SU-DHL-6 (cell line): ENCODE measurements around the gene NANP.

Experiments used
- H2AFZ ChIP-seq: fragments of 200-600 bp; sonication (generic); 2 replicates; pipeline ENCODE4 v1.6.1; 2014; ENCODE audit warnings: low read depth, mild to moderate bottlenecking, moderate library complexity, mixed read lengths, antibody characterized with exemption, low read length; ENCODE audit not compliant: severe bottlenecking
- H3F3A ChIP-seq: fragments of 200-600 bp; shearing (Covaris generic); 2 replicates; pipeline ENCODE4 v1.6.0; 2016; ENCODE audit warnings: antibody characterized with exemption, mild to moderate bottlenecking; ENCODE audit not compliant: insufficient read depth
- H3K27ac ChIP-seq: fragments of 200-600 bp; sonication (generic); 2 replicates; pipeline ENCODE4 v1.5.1; 2016; ENCODE audit warnings: low read depth, mild to moderate bottlenecking, low read length, moderate library complexity, mixed read lengths
- H3K27me3 ChIP-seq: fragments of 200-600 bp; sonication (generic), shearing (Covaris generic); 2 replicates; pipeline ENCODE4 v1.6.0; 2014; ENCODE audit warnings: mild to moderate bottlenecking, low read length
- H3K36me3 ChIP-seq: fragments of 200-600 bp; sonication (generic); 2 replicates; pipeline ENCODE4 v1.6.1; 2014; ENCODE audit warnings: mild to moderate bottlenecking, low read length, mixed read lengths
- H3K4me2 ChIP-seq: fragments of 300-600, 200-600 bp; shearing (Covaris generic), sonication (generic); 2 replicates; pipeline ENCODE4 v1.6.0; 2014; ENCODE audit warnings: low read length, low read depth, mild to moderate bottlenecking; ENCODE audit not compliant: poor library complexity, severe bottlenecking
- H3K4me3 ChIP-seq: fragments of 200-600 bp; sonication (generic); 2 replicates; pipeline ENCODE4 v1.5.1; 2014; ENCODE audit warnings: antibody characterized with exemption, low read length, mild to moderate bottlenecking, mixed read lengths; ENCODE audit not compliant: insufficient read depth, poor library complexity, severe bottlenecking
- H3K79me2 ChIP-seq: fragments of 200-600 bp; sonication (generic); 2 replicates; pipeline ENCODE4 v1.6.1; 2014; ENCODE audit warnings: mild to moderate bottlenecking, low read length, moderate library complexity; ENCODE audit not compliant: insufficient read depth
- H3K9ac ChIP-seq: fragments of 200-600 bp; sonication (generic); 2 replicates; pipeline ENCODE4 v1.7.0; 2014; ENCODE audit warnings: mild to moderate bottlenecking, low read length
- H3K9me2 ChIP-seq: fragments of 200-600 bp; sonication (generic); replicated peaks from 2 replicates; pipeline ENCODE4 v1.6.1; 2014; ENCODE audit warnings: low read length; ENCODE audit not compliant: insufficient read depth
- H3K9me3 ChIP-seq: fragments of 200-600 bp; sonication (generic); 2 replicates; pipeline ENCODE4 v1.6.1; 2014; ENCODE audit warnings: low read length, mixed read lengths; ENCODE audit not compliant: insufficient read depth
- H4K20me1 ChIP-seq: fragments of 200-600 bp; sonication (generic); 2 replicates; pipeline ENCODE4 v1.6.1; 2014; ENCODE audit warnings: low read depth, mild to moderate bottlenecking, antibody characterized with exemption, low read length, moderate library complexity, mixed read lengths
- EZH2phosphoT487 ChIP-seq: fragments of 200-600 bp; sonication (generic), shearing (Covaris generic); conservative IDR thresholded peaks from 2 replicates; pipeline ENCODE4 v1.6.1; 2018; ENCODE audit warnings: mild to moderate bottlenecking, antibody characterized with exemption, low read length, moderate library complexity, mixed read lengths
- TF ChIP-seq, protein P1 (sequence below): fragments of 200-600 bp; sonication (generic); IDR thresholded peaks from one replicate; pipeline ENCODE4 v1.5.1; 2017; ENCODE audit warnings: antibody characterized with exemption, mild to moderate bottlenecking, low read length, moderate library complexity; ENCODE audit not compliant: insufficient read depth, poor library complexity, severe bottlenecking

Gene NANP

DNA sequence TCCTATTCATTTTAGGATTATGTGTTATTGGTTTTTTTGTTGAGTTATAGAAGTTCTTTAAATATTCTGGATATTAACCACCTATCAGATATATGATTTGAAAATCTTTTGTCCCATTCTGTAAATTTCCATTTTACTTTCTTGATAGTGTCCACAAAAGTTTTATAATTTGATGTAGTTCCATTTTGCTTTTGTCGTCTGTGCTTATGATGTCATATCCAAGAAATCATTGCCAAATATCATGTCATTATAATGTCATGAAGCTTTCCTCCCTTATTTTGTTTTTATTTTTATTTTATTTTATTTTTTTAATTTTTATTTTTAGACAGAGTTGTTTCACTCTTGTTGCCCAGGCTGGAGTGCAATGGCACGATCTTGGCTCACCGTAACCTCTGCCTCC, 21.0 kb upstream of the NANP start:
- TF ChIP-seq, protein P1, sequence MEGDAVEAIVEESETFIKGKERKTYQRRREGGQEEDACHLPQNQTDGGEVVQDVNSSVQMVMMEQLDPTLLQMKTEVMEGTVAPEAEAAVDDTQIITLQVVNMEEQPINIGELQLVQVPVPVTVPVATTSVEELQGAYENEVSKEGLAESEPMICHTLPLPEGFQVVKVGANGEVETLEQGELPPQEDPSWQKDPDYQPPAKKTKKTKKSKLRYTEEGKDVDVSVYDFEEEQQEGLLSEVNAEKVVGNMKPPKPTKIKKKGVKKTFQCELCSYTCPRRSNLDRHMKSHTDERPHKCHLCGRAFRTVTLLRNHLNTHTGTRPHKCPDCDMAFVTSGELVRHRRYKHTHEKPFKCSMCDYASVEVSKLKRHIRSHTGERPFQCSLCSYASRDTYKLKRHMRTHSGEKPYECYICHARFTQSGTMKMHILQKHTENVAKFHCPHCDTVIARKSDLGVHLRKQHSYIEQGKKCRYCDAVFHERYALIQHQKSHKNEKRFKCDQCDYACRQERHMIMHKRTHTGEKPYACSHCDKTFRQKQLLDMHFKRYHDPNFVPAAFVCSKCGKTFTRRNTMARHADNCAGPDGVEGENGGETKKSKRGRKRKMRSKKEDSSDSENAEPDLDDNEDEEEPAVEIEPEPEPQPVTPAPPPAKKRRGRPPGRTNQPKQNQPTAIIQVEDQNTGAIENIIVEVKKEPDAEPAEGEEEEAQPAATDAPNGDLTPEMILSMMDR = no peak
- TF ChIP-seq EZH2phosphoT487 = no peak
- Histone ChIP-seq H3K36me3 (peaks cover 9% of the 10 kb centered on the region; the same call in 1 of the 2 replicates), H3K27ac (no peak overlapping the region), H3K4me3 (no peak overlapping the region), H3F3A (0 out of 2 replicates have a peak, but pooled peaks cover 3% of the 10 kb centered on the region), H3K9me2 (no peaks in the 10 kb centered on the region), H4K20me1 (no peaks in the 10 kb centered on the region), H2AFZ (no peak overlapping the region), H3K79me2 (no peaks in the 10 kb centered on the region), H3K4me2 (no peak overlapping the region), H3K9me3 (no peaks in the 10 kb centered on the region), H3K27me3 (no peaks in the 10 kb centered on the region), H3K9ac (no peak overlapping the region)

DNA sequence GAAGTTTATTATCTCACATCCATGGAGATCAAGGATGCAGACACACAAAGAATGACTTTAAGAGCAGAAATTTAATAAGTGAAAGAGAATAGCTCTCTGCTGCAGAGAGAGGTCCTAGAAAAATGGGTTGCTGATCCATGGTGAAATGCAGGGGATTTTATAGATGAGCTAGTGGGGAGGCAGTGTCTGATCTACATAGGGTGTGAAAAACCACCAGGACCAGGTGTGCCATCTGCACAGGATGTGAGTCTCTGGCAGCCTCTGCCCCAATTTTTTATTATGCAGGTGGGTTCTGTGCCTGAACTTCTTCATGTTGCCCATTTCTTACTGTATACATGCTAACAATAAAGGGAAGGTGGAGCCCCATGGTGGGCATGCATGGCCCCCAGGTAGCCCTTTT, 19.9 kb upstream of the NANP start:
- no peaks in the 10 kb centered on the region for H3K27me3 ChIP-seq
- H4K20me1 ChIP-seq = no peaks in the 10 kb centered on the region
- H3K27ac ChIP-seq = no peak overlapping the region
- peaks cover 9% of the 10 kb centered on the region; the same call in 1 of the 2 replicates for H3K36me3 ChIP-seq
- no peak for TF ChIP-seq EZH2phosphoT487
- TF ChIP-seq, protein P1 = no peak
- H3F3A ChIP-seq = 0 out of 2 replicates have a peak, but pooled peaks cover 3% of the 10 kb centered on the region
- no peaks in the 10 kb centered on the region for H3K9me3 ChIP-seq
- no peak overlapping the region for H3K4me3 ChIP-seq
- no peaks in the 10 kb centered on the region for H3K79me2 ChIP-seq
- H3K9me2 ChIP-seq = no peaks in the 10 kb centered on the region
- H3K4me2 ChIP-seq = no peak overlapping the region
- no peak overlapping the region for H2AFZ ChIP-seq
- H3K9ac ChIP-seq = no peak overlapping the region

DNA sequence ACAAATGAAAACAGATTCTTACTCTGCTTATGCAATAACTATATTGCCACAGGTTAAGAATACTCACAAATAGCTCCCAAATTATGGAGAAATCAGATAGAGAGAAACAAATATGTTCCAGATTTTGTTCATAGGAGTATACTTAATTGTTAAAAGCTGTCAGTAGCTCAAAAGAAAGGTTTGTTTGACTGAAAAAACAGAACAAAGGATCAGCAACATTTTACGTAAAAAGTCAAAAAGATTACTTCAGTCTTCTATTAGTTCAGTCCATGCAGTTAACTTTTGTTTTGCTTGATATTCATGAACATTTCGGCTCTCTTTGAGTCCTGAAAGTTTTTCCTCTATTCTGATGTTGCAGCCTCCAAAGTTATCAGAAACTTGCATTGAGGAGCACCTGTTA, 13.4 kb upstream of the NANP start:
- no peak overlapping the region for H3K27ac ChIP-seq
- H3K9ac ChIP-seq = no peak overlapping the region
- H3K9me2 ChIP-seq = no peaks in the 10 kb centered on the region
- no peak overlapping the region for H3K4me3 ChIP-seq
- H3K9me3 ChIP-seq = peaks cover 19% of the 10 kb centered on the region; the same call in 1 of the 2 replicates
- no peak overlapping the region for H3K4me2 ChIP-seq
- H3F3A ChIP-seq = 0 out of 2 replicates have a peak, but pooled peaks cover 3% of the 10 kb centered on the region
- TF ChIP-seq, protein P1 = no peak
- TF ChIP-seq EZH2phosphoT487 = no peak
- H2AFZ ChIP-seq = no peak overlapping the region
- no peaks in the 10 kb centered on the region for H3K27me3 ChIP-seq
- H4K20me1 ChIP-seq = no peaks in the 10 kb centered on the region
- no peaks in the 10 kb centered on the region for H3K79me2 ChIP-seq
- peaks cover 40% of the 10 kb centered on the region for H3K36me3 ChIP-seq
